T-helper 1 cell (primary cell): ENCODE results near the gene TBC1D9B.

Experiments used
- DNase-seq, 5 donors: peaks; one replicate each; pipeline ENCODE4 v3.0.0-alpha.2; 2012 to 2020

The TBC1D9B gene

DNA sequence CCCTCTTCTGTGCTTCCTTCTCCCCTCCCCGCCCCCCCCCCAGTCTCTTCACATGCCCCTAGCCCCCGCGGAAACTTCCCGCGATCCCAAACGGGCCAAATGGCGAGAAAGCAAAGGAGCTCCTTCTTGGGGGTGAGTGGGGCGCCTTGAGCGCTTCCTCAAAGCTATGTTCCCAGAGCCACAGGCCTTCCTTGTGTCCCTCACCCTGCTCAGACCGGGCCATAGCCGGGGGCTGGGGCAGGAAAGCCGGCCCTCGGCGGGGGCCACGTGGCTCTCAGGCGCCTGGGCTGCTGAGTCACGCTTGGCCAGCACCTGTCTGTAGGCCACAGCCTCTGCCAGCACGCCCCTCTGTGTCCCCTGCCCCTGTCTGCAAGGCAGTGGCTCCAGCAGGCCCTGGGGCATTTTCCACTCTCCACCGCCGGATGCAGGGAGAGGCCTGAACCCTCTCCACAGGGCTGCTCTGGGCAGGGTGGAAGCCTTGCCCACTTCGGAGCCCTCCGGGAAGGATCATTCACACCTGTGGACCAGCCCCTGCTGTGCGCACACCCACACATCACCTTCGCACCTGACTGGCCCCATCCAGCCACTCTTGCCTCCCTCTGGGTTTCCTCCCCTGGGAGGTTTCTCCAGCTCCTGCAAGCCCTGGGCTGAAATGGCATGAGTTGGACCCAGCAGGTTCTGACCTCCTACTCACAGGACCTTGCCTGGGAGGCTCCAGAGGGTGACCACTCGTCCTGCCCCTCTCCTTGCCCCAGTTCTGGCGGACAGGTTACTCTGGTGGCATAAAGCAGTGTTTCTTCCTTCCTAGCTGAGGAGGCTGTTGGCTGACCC, 88.2 kb downstream of the TBC1D9B start:
- peak in 2 of 5 donors; percentile 41 for DNase-seq

DNA sequence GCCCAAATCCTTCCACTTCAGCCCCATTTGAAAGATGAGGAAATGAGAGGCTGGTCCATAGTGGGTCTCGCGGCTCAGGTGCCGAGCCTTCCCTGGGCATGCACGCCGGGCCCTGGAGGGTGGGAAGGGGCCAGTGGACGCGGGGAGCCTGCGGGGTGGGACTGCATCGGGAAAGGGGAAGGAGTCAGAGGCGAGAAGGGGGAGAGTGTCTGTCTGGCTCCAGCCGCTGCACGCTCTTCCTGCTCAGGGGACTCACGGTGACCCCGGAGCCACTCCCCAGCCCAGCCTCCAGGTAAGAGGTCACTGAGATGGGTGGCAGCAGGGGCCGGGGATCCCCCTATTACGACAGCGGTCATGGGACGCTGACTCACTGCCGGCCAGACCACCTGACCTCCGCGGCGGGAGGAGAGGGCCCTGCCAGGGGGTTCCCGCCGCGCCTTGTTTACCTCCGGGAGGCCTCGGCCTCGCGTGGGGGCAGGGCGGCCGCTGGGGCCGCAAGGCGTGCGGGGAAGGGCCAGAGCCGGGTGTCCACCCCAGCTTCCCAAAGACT, 88.9 kb downstream of the TBC1D9B start:
- peak; percentile 81 to 94 (median 90) for DNase-seq

- DNase-seq = no peak
Observed at GRCh38 chr5:179817890-179818745, 89.6 kb downstream of the TBC1D9B start.

GRCh38 chr5:179817470-179817840, 90.2 kb downstream of the TBC1D9B start:
- no peak for DNase-seq

DNA sequence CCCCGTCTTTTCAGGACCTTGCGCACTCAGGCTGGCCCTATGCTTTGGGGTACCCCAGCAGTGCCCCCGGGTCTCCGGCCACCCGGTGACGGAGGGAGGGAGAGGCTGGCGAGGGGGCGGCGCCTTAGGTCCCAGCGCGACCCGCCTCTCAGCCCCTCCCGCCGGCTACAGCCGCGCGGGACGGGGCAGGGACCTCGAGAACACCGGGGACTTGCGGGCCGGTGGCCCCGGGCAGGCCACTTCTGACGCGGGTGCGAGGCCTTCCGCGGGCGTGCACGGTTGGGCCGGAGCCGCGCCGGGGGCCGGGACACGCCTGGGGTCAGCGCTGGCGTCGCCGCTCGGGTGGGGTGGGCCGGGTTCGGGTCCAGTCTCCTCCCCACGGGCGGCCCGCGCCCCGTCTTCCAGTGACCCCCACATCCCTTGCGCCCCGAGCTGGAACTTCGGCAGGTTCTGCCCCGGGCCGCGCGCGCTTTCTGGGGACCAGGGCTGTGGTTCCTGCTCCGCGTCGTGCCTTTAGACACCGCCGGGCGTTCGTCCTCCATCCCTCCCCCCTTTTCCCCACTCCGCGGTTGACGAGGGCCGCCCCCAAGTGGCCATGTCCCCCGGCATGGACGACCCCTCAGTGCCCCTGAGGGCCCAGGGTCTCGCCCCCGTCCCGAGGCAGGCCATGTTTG, 90.8 kb downstream of the TBC1D9B start:
- no peak for DNase-seq

- DNase-seq = no peak
Observed at GRCh38 chr5:179816401-179816795, 91.3 kb downstream of the TBC1D9B start.

- no peak for DNase-seq
Observed at GRCh38 chr5:179815491-179816249, 92.0 kb downstream of the TBC1D9B start.

DNA sequence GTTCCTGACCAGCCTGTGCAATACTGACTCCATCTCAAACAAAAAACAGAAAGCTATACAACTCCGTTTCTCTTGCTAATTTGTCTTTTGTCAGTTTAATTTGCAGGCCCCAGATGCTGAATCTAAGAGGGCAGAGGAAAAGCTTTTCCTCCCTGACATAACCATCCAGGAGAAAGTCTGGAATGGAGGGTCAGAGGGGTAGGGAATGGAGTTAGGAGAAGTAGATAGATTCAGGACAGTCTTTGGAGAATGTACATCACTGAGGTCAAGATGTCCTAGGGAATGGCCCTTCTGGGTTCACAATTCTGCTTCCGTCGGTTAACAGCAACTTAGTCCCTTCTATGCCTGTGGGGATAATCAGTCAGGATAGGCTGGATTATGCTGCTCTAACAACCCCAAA, 93.6 kb downstream of the TBC1D9B start:
- DNase-seq = no peak

DNA sequence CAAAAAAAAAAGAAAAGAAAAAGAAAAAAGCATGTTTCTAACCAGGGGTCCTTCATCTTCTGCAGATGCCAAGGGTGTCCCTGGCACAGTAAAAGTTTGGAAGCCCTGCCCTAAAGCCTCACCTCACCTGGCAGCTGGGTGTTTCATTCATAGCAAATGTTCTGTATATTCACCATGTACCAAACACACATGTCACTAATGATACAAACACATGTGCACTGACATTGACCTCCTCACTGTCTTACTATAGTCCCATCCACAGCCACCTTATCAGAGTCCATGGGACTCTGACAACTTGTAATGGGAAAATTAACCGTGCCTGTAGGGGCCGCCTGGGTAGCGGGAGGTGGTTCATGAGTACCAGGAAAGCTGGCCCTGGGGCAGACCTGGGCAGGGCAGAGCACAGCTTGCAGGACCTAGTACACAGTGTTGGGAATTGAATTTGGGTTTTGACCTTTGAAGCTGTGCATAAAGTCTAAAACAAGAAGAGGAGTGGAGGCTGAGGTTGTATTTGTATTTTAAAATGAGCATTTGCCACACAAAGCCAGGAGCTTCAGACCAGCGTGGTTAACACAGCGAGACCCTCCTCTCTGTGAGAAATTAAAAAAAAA, 94.6 kb downstream of the TBC1D9B start:
- DNase-seq = no peak

GRCh38 chr5:179812135-179812825, 95.4 kb downstream of the TBC1D9B start:
- DNase-seq = no peak
